SH-SY5Y (cell line): ENCODE results near the gene PRDM16.

Experiments used
- GATA2 ChIP-seq: IDR thresholded peaks from 2 replicates; pipeline ENCODE4 v1.6.1; 2011; ENCODE audit warnings: mild to moderate bottlenecking, low read depth, low read length
- GATA3 ChIP-seq: IDR thresholded peaks from 2 replicates; pipeline ENCODE4 v1.6.1; 2011; ENCODE audit warnings: low read depth, mild to moderate bottlenecking, low read length, moderate library complexity

DNA sequence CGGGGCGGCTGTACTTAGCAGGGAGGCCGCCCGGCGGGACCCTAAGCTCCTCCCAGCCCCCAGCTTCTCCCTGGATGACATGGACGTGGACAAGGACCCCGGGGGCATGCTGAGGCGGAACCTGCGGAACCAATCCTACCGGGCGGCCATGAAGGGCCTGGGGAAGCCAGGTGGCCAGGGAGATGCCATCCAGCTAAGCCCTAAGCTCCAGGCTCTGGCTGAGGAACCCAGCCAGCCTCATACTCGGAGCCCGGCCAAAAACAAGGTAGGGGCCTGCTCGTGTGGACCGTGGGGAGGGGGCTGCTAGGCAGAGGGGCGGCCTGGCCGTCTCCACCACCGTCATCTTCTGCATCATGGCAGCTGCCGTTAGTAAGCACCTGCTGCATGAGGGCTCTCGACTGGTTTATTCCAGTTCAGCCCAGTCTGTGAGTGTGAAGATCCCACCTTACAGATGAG is 394.4 kb downstream of the PRDM16 start:
- TF ChIP-seq GATA2 (no peak), GATA3 (no peak)
